Measurements from ENCODE around the gene TGFB3. TPM values are rescaled to one million over a fixed set of nuclear protein-coding genes. Genes with fewer than 3 reads are reported as not detected.

TGFB3 gene
- total and polyA plus RNA-seq, 2 of the 13 experiments (the other 11 are each of a cell fraction or from before 2014, with no cell fraction given): 1.4 to 2.5 TPM

GRCh38 chr14:75960231-75960630, 21.6 kb downstream of the TGFB3 start:
- Histone ChIP-seq H3K4me3 (replicated peaks in 1 of 3; ENCODE audit: insufficient read depth in 1 of 3, low read depth in 2 of 3, low read length in 3 of 3) (no peak overlapping the region), H3K9ac (ENCODE audit: insufficient read depth, low read depth, low read length) (no peak overlapping the region), H3K4me2 (ENCODE audit: low read depth, low read length) (no peak overlapping the region), H3K4me1 (ENCODE audit: insufficient read depth, low read length) (no peaks in the 10 kb centered on the region), H3K79me2 (ENCODE audit: insufficient read depth, low read length) (no peaks in the 10 kb centered on the region), H4K20me1 (ENCODE audit: insufficient read depth, low read length) (no peaks in the 10 kb centered on the region), H3K27ac (ENCODE audit: extremely low read length, insufficient read depth, low read length) (no peak overlapping the region), H3K9me3 (ENCODE audit: low read length) (no peaks in the 10 kb centered on the region), H2AFZ (ENCODE audit: low read length) (no peak overlapping the region), H3K27me3 (ENCODE audit: control insufficient read depth in 1 of 2, insufficient read depth in 2 of 2, low read length in 2 of 2) (no peaks in the 10 kb centered on the region), H3K36me3 (replicated peaks in 1 of 2; ENCODE audit: control insufficient read depth in 1 of 2, insufficient read depth in 2 of 2, low read length in 2 of 2) (no peaks in the 10 kb centered on the region)
- in situ Hi-C loops (cut with HindIII; ENCODE audit: extremely low pct_ligation_motif_present, low pct_unique_long_range_greater_than_20kb): no loop called here
- ATAC-seq (no peak), FAIRE-seq (no peak), DNase-seq (ENCODE audit: low spot score) (no peak)
- CTCF ChIA-PET (ENCODE audit: low intra/inter-chr PET ratio, low total read pairs): no interaction called here
- intact Hi-C loops (cut with micrococcal nuclease; ENCODE audit: unreplicated experiment): no loop called here
- POLR2A ChIA-PET: no interaction called here
- no TSS peak for BruUV-seq (replicated peaks)
- WGBS (ENCODE audit: low lambda C conversion rate): over 99% methylated on average over 6 of the region's 6 CpGs
- TF ChIP-seq ZNF580 (CRISPR knock-in tag; IDR thresholded peaks at IDR 0.05; ENCODE audit: borderline replicate concordance, low read depth): no peak
- no peak for TF ChIP-seq NONO (IDR thresholded peaks at IDR 0.05)
- no peak for TF ChIP-seq NONO (CRISPR knock-in tag; conservative IDR thresholded peaks at IDR 0.05)
- TF ChIP-seq MAX (IDR thresholded peaks at IDR 0.05): no peak
- no peak for TF ChIP-seq ZNF333 (CRISPR knock-in tag; IDR thresholded peaks at IDR 0.05; ENCODE audit: borderline replicate concordance)
- TF ChIP-seq YEATS4 (CRISPR knock-in tag; IDR thresholded peaks at IDR 0.05; ENCODE audit: borderline replicate concordance): no peak
- no peak for TF ChIP-seq MIER3 (CRISPR knock-in tag; IDR thresholded peaks at IDR 0.05; ENCODE audit: borderline replicate concordance)
- TF ChIP-seq PRMT3 (CRISPR knock-in tag; IDR thresholded peaks at IDR 0.05; ENCODE audit: borderline replicate concordance, low read depth): no peak
- TF ChIP-seq SALL2 (CRISPR knock-in tag; IDR thresholded peaks at IDR 0.05): no peak
- TF ChIP-seq KDM5B (CRISPR knock-in tag; IDR thresholded peaks at IDR 0.05; ENCODE audit: borderline replicate concordance): no peak
- no peak for TF ChIP-seq ZNF329 (CRISPR knock-in tag; IDR thresholded peaks at IDR 0.05; ENCODE audit: low read depth)
- no peak for TF ChIP-seq ZNF616 (CRISPR knock-in tag; IDR thresholded peaks at IDR 0.05; ENCODE audit: low read depth)
- TF ChIP-seq ZNF646 (CRISPR knock-in tag; IDR thresholded peaks at IDR 0.05): no peak
- no peak for TF ChIP-seq ZNF557 (CRISPR knock-in tag; IDR thresholded peaks at IDR 0.05)
- no peak for TF ChIP-seq E2F1 (CRISPR knock-in tag; IDR thresholded peaks at IDR 0.05)
- TF ChIP-seq ZFP36L1 (CRISPR knock-in tag; IDR thresholded peaks at IDR 0.05): no peak
- no peak for TF ChIP-seq FIP1L1 (IDR thresholded peaks at IDR 0.05; ENCODE audit: borderline replicate concordance, insufficient read depth, low read depth, low read length)
